Nucleus accumbens (tissue), 56 donors: ENCODE data around the gene DOCK3.
"Not testable (repeated sequence)": the region's sequence is repeated elsewhere in the genome, so short reads cannot be mapped to it uniquely, and the experiment has no call there.

Experiments
- DNase-seq, 56 donors: peaks; one replicate each; lab custom pipeline; 2025; lab: John Stamatoyannopoulos, UW

Gene DOCK3

DNA sequence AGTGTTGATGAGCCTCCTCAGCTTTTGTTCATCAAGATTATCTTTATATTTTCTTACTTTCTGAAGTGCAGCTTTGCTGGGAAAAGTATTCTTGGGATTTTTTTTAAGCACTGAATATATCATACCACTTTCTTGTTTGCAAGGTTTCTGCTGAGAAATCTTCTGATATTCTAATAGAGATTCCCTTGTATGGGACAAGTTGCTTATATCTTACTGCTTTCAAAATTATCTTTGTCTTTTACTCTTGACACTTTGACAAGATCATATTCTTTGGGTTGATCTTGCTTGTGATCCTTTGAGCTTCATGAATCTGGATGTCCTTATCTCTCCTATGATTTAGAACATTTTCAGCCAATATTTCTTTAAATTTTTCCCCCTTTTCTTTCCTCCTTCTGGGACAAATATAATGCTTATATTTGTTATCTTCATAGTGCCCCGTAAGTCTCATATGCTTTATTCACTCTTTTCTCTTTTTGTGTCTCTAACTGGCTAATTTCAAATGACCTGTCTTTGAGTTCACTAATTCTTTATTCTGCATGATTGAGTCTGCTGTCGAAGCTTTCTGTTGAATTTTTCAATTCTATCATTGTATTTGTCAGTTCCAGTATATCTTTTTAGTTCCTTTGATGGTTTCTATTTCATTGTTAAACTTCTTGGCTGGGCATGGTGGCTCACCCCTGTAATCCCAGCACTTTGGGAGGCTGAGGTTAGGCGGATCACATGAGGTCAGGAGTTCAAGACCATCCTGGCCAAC, 499.0 kb downstream of the DOCK3 start:
- DNase-seq, result no peak

DNA sequence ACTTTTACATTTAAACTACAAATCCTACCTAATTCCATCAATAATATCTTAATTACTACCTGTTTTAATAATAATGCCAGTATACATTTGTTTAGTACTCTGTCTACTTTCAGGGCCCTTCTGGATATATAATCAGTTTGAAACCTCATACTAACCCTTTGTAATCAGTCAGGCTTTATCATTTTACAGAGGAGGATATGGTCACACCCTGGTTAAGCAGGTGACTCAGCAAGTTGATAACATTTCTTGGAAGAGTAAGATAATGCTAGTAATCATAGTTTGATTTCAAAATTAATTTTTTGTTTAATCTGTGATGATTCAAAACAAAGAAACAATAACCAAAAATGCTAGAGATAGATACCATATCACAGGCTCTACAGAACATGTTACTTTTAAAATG, 502.2 kb downstream of the DOCK3 start:
- DNase-seq, result no peak

DNA sequence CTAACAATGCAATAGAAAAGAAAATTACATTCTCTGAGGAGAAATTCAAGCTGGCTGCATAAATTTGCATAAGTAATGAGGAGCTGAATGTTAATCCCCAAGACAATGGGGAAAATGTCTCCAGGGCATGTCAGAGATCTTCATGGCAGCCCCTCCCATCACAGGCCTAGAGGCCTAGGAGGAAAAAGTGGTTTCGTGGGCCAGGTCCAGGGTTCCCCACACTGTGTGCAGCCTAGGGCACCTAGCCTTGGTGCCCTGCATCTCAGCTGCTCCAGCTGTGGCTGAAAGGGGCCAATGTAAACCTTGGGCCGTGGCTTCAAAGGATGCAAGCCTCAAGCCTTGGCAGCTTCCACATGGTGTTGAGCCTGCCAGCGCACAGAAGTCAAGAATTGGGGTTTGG, 511.7 kb downstream of the DOCK3 start:
- DNase-seq, result not testable (repeated sequence)

DNA sequence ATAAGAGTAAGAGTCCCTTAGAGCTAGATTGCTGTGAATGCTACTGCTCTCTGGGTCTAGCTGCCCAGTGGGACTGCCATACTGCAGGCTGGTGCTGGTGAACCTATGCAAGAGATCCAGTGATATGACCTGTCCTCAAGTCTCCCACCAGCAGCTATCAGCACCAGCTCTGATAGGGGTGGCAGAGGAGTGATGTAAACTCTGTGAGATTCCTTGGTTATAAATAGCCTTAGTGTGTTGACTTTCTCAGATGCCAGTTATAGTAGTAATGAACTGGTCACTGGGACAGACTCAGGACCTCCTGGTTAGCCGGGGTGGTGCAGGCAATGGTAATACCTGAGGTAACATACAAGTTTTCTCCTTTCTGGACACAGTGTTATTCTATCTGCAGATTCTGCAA, 515.5 kb downstream of the DOCK3 start:
- no peak for DNase-seq

DNA sequence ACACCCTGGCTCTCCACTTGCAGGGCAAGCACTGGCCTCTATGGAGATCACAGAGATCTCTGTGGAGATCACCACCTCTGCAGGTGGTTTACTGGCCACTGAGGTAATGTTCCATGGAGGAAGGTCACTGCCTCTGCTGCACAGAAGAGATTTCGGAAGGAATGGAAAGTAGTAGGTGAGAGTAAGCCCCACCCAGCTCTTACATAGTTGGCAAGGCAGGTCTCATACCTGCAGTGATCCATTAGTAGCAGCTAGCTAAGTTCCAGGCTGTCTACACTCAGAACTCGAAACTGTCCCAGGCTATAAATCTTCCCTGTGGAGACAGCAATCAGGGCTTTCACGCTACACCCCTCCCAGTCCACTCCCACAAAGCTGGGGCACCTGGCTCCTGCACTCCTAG, 516.1 kb downstream of the DOCK3 start:
- DNase-seq, result no peak

DNA sequence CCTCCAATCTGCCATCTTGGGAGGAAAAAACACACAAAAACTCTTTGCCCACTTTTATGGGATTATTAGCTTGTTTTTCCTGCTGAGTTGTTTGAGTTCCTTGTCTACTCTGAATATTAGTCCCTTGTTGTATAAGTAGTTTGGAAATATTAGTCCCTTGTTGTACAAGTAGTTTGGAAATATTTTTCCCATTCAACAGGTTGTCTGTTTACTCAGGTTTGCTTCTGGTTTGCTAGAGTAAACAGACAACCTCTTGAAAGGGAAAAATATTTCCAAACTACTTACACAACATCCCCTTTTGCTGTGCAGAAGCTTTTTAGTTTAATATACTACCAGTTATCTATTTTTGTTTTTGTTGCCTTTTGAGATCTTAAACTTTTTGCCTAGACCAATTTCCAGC, 517.0 kb downstream of the DOCK3 start:
- no peak for DNase-seq

DNA sequence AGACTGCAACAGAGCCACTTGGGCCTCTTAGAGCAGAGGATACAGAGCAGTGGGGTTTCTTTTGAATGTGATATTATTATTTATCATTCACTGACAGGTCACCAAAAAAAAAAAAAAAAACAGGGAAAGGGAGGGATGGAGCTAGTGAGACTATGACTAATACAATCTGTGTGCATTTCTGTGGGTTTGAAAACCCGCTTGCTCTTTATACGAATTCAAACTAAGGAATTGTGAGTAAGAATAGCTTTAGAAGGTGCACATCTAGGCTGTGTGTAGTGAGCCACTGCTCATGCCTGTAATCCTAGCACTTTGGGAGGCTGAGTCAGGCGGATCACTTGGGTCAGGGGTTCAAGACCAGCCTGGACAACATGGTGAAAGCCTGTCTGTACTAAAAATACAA, 523.8 kb downstream of the DOCK3 start:
- no peak for DNase-seq

DNA sequence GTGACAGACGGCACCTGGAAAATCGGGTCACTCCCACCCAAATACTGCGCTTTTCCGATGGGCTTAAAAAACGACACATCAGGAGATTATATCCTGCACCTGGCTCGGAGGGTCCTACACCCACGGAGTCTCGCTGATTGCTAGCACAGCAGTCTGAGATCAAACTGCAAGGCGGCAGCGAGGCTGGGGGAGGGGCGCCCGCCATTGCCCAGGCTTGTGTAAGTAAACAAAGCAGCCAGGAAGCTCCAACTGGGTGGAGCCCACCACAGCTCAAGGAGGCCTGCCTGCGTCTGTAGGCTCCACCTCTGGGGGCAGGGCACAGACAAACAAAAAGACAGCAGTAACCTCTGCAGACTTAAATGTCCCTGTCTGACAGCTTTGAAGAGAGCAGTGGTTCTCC, 524.6 kb downstream of the DOCK3 start:
- not testable (repeated sequence) for DNase-seq

- DNase-seq, result no peak
Measured at GRCh38 chr3:51216291-51216690, 541.6 kb downstream of the DOCK3 start.

DNA sequence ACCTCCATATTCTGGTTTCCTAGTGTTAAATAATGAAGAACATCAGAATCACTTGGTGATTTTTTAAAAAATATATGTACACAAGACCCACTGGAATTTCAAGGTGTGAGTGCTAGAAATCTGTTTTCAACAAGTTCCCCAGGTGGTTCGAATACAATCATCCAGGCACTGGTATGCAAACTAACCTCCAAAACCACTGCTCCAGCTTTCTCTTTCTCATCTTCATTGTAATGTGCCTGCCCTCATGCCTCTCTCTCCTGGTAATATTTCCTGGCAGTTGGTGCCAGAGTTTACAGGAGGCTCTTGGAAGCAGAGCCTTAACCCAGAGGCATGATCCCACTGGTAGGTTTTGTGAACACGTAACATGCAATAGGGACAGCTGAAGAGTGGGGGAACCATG, 547.2 kb downstream of the DOCK3 start:
- no peak for DNase-seq

- no peak for DNase-seq
Measured at GRCh38 chr3:51224283-51224682, 549.6 kb downstream of the DOCK3 start.

DNA sequence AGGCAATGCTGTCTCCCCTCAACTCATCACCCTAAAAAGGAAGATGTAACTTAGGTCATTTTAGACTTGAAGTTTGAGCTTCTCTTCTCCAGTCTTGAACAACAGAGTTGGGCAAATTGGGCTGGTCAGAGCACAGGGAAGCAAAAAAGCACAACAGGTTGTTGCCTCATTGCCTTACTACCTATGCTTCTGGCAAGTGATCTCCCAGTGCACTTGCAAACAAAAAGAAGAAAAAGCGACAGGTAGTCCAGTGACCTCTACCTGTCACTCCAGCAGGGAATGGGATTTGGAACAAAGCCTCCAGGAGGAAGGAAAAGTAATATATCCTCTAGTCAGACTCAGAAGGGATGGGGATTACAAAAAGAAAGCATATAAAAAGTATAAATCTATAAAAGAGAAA, 550.1 kb downstream of the DOCK3 start:
- no peak for DNase-seq

- DNase-seq, result no peak
Measured at GRCh38 chr3:51242939-51243338, 568.2 kb downstream of the DOCK3 start.

DNA sequence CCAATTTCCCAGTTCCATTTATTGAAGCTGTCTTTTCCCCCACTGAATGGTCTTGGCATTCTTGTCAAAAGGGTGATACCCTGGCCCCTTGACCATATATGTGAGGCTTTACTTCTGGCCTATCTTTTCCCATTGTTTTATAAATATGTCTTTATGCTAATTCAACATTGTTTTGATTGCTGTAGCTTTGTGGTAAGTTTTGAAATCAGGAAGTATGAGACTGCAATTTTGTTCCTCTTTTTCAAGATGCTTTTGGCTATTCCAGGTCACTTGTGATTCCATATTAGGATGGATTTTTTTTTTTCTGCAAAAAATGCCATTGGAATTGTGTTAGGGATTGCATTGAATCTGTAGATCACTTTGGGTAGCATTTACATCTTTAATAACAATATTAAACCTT, 569.2 kb downstream of the DOCK3 start:
- no peak for DNase-seq

GRCh38 chr3:51245867-51246266, 571.1 kb downstream of the DOCK3 start:
- DNase-seq, result no peak

GRCh38 chr3:51257870-51258269, 583.1 kb downstream of the DOCK3 start:
- DNase-seq, result no peak

DNA sequence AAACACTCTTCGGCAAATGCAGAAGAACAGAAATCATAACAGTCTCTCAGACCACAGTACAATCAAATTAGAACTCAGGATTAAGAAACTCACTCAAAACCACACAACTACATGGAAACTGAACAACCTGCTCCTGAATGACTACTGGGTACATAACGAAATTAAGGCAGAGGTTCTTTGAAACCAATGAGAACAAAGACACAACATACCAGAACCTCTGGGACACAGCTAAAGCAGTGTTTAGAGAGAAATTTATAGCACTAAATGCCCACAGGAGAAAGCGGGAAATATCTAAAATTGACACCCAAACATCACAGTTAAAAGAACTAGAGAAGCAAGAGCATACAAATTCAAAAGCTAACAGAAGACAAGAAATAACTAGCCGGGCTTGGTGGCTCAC, 589.4 kb downstream of the DOCK3 start:
- DNase-seq, result not testable (repeated sequence)

GRCh38 chr3:51268132-51268531, 593.4 kb downstream of the DOCK3 start:
- no peak for DNase-seq

DNA sequence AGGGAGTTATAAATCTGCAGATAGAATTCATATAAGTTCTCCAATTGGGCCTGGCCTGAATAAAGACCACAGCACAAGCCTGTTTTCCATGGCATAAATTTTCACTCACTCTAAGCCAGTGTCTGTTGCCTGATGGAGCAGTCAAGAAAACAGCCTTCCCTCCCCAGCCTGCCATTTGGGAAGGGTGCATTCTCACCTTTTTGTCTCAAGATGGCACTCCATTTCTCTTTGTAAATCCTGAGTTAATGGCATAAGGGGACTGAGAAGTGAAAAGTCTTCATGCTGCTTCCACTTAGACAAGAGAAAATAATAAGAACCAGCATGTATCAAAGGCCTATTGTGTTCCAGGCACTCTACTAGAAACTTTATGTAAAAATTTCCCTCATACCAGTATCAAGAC, 594.7 kb downstream of the DOCK3 start:
- DNase-seq, result no peak

DNA sequence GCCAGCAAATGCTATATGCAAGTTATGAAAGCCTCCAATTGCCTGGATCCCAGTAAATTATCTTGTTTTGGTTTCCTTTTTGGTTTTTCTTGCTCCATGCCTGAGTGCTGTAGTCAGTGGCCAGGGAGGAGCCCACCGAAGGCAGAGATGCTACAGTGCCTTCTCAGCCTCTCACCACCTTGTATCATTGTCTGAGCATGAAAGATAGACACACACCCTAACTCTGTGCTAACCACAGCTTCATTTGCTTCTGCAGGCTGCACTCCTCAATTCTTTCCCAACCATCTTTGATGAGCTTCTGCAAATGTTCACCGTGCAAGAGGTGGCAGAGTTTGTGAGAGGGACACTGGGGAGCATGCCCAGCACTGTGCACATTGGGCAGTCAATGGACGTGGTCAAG, 595.8 kb downstream of the DOCK3 start:
- no peak for DNase-seq

- DNase-seq, result no peak
Measured at GRCh38 chr3:51271172-51271571, 596.4 kb downstream of the DOCK3 start.

GRCh38 chr3:51274052-51274451, 599.3 kb downstream of the DOCK3 start:
- DNase-seq, result no peak
